Measurements from ENCODE around the gene ELOVL5. TPM values are rescaled to one million over a fixed set of nuclear protein-coding genes. Genes with fewer than 3 reads are reported as not detected.

ELOVL5 gene
- total RNA-seq, 1 donor from 2014 or later, result 52.8 TPM

DNA sequence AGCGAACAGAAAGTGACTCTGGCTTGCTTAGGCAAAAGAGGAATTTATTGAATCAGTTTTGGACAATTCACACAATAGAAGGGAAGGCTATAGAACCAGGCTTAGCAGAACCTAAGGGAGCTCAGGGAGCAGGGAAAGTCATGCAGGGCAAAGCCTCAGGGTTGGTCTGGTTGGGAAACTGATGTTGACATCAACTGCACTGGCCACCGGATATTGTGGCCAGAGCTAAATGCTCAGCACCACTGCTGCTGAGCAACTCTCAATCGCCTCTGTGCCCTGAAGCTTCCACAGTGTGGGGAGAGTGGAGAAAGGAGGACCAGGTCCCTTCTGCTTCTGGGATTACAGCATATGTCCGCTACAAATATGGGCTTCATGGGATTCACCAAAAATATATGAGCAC is 106.8 kb downstream of the ELOVL5 start:
- no peaks in the 10 kb centered on the region for H4K20me1 ChIP-seq (ENCODE audit: insufficient read depth, low read length)
- no peaks in the 10 kb centered on the region for H3K9me3 ChIP-seq (ENCODE audit: insufficient read depth, low read depth, low read length)
- no peak for DNase-seq (ENCODE audit: low read depth)
- no peaks in the 10 kb centered on the region for H3K4me1 Mint-ChIP-seq (ENCODE audit: low read depth, unreplicated experiment)
- no peak overlapping the region for H2AFZ ChIP-seq (ENCODE audit: low read depth, low read length)
- H3K27me3 Mint-ChIP-seq (ENCODE audit: low read depth, unreplicated experiment), result peaks cover 8% of the 10 kb centered on the region
- H3K4me3 Mint-ChIP-seq (ENCODE audit: unreplicated experiment), result no peak overlapping the region
- H3K4me3 ChIP-seq (ENCODE audit: insufficient read depth, low read depth, low read length), result no peak overlapping the region
- H3K79me2 ChIP-seq (ENCODE audit: insufficient read depth, low read length), result no peaks in the 10 kb centered on the region
- TF ChIP-seq EZH2 (IDR thresholded peaks at IDR 0.05; ENCODE audit: insufficient read depth, low read length), result no peak
- TF ChIP-seq, protein P1, sequence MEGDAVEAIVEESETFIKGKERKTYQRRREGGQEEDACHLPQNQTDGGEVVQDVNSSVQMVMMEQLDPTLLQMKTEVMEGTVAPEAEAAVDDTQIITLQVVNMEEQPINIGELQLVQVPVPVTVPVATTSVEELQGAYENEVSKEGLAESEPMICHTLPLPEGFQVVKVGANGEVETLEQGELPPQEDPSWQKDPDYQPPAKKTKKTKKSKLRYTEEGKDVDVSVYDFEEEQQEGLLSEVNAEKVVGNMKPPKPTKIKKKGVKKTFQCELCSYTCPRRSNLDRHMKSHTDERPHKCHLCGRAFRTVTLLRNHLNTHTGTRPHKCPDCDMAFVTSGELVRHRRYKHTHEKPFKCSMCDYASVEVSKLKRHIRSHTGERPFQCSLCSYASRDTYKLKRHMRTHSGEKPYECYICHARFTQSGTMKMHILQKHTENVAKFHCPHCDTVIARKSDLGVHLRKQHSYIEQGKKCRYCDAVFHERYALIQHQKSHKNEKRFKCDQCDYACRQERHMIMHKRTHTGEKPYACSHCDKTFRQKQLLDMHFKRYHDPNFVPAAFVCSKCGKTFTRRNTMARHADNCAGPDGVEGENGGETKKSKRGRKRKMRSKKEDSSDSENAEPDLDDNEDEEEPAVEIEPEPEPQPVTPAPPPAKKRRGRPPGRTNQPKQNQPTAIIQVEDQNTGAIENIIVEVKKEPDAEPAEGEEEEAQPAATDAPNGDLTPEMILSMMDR (IDR thresholded peaks at IDR 0.05; ENCODE audit: insufficient read depth, low read depth, low read length), result no peak
- no peaks in the 10 kb centered on the region for H3K36me3 Mint-ChIP-seq (ENCODE audit: low read depth, unreplicated experiment)
- H3K27ac ChIP-seq (ENCODE audit: low read depth, low read length), result no peak overlapping the region
- no peaks in the 10 kb centered on the region for H3K36me3 ChIP-seq (ENCODE audit: insufficient read depth, low read length)
- peaks cover 8% of the 10 kb centered on the region for H3K9me3 Mint-ChIP-seq (ENCODE audit: unreplicated experiment)
- no peak for FAIRE-seq
- H3K4me2 ChIP-seq (ENCODE audit: low read length), result no peak overlapping the region
- no peaks in the 10 kb centered on the region for H3K4me1 ChIP-seq (ENCODE audit: insufficient read depth, low read length)
- no peak overlapping the region for H3K27ac Mint-ChIP-seq (ENCODE audit: unreplicated experiment)
- H3K27me3 ChIP-seq (ENCODE audit: insufficient read depth, low read length), result no peaks in the 10 kb centered on the region
- H3K9ac ChIP-seq (ENCODE audit: low read length), result no peak overlapping the region

DNA sequence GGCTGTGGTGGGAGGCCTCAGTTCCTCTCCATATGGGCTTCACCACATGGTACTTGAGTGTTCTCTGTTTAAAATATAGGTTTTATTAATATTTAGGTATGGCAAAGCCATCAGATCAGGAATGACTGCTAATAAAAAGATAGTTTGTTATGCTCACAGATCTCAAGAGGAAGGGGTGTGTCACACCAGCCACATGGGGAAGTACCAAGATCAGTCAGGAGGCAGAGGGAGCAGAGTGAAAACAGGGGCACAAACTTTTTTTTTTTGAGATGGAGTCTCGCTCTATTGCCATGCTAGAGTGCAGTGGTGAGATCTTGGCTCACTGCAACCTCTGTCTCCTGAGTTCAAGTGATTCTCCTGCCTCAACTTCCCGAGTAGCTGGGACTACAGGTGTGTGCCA is 108.0 kb downstream of the ELOVL5 start:
- FAIRE-seq, result no peak
- no peak overlapping the region for H2AFZ ChIP-seq (ENCODE audit: low read depth, low read length)
- Mint-ChIP-seq H3K4me1 (ENCODE audit: low read depth, unreplicated experiment) (no peaks in the 10 kb centered on the region), H3K36me3 (ENCODE audit: low read depth, unreplicated experiment) (no peaks in the 10 kb centered on the region), H3K27me3 (ENCODE audit: low read depth, unreplicated experiment) (peaks cover 8% of the 10 kb centered on the region), H3K9me3 (ENCODE audit: unreplicated experiment) (peaks cover 8% of the 10 kb centered on the region), H3K4me3 (ENCODE audit: unreplicated experiment) (no peak overlapping the region), H3K27ac (ENCODE audit: unreplicated experiment) (no peak overlapping the region)
- H3K36me3 ChIP-seq (ENCODE audit: insufficient read depth, low read length), result no peaks in the 10 kb centered on the region
- H3K9me3 ChIP-seq (ENCODE audit: insufficient read depth, low read depth, low read length), result no peaks in the 10 kb centered on the region
- DNase-seq (ENCODE audit: low read depth), result no peak
- no peak overlapping the region for H3K4me3 ChIP-seq (ENCODE audit: insufficient read depth, low read depth, low read length)
- TF ChIP-seq EZH2 (IDR thresholded peaks at IDR 0.05; ENCODE audit: insufficient read depth, low read length), result no peak
- TF ChIP-seq, protein P1 (IDR thresholded peaks at IDR 0.05; ENCODE audit: insufficient read depth, low read depth, low read length), result no peak
- H3K27me3 ChIP-seq (ENCODE audit: insufficient read depth, low read length), result no peaks in the 10 kb centered on the region
- H3K4me1 ChIP-seq (ENCODE audit: insufficient read depth, low read length), result no peaks in the 10 kb centered on the region
- H3K79me2 ChIP-seq (ENCODE audit: insufficient read depth, low read length), result no peaks in the 10 kb centered on the region
- H3K9ac ChIP-seq (ENCODE audit: low read length), result no peak overlapping the region
- H4K20me1 ChIP-seq (ENCODE audit: insufficient read depth, low read length), result no peaks in the 10 kb centered on the region
- no peak overlapping the region for H3K4me2 ChIP-seq (ENCODE audit: low read length)
- no peak overlapping the region for H3K27ac ChIP-seq (ENCODE audit: low read depth, low read length)

DNA sequence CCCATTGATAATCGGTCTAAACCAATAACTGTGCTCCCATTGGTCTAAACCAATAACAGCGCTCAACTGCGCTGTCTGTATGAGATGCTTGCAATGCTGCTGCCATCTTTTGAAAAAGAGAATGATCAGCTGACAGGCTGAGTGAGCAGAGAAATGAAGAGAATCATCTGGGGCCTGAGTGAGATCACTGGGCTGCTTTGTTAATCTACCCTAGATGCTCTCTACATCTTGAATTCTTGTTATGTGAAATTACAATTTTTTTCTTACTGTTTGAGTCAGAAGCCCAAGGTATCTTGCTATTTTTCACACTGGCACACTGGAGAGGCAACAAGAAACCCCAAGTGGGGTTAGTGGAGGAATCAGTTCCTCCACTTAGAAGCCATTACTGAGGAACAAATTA is 108.6 kb downstream of the ELOVL5 start:
- FAIRE-seq, result no peak
- no peaks in the 10 kb centered on the region for H3K79me2 ChIP-seq (ENCODE audit: insufficient read depth, low read length)
- H3K9me3 Mint-ChIP-seq (ENCODE audit: unreplicated experiment), result peaks cover 8% of the 10 kb centered on the region
- no peaks in the 10 kb centered on the region for H4K20me1 ChIP-seq (ENCODE audit: insufficient read depth, low read length)
- no peak overlapping the region for H3K27ac ChIP-seq (ENCODE audit: low read depth, low read length)
- H3K4me3 ChIP-seq (ENCODE audit: insufficient read depth, low read depth, low read length), result no peak overlapping the region
- H3K9me3 ChIP-seq (ENCODE audit: insufficient read depth, low read depth, low read length), result no peaks in the 10 kb centered on the region
- H3K9ac ChIP-seq (ENCODE audit: low read length), result no peak overlapping the region
- H3K36me3 ChIP-seq (ENCODE audit: insufficient read depth, low read length), result no peaks in the 10 kb centered on the region
- H3K27me3 Mint-ChIP-seq (ENCODE audit: low read depth, unreplicated experiment), result peaks cover 8% of the 10 kb centered on the region
- H3K27me3 ChIP-seq (ENCODE audit: insufficient read depth, low read length), result no peaks in the 10 kb centered on the region
- H3K4me2 ChIP-seq (ENCODE audit: low read length), result no peak overlapping the region
- no peaks in the 10 kb centered on the region for H3K4me1 ChIP-seq (ENCODE audit: insufficient read depth, low read length)
- no peak overlapping the region for H3K4me3 Mint-ChIP-seq (ENCODE audit: unreplicated experiment)
- no peak for TF ChIP-seq EZH2 (IDR thresholded peaks at IDR 0.05; ENCODE audit: insufficient read depth, low read length)
- TF ChIP-seq, protein P1 (IDR thresholded peaks at IDR 0.05; ENCODE audit: insufficient read depth, low read depth, low read length), result no peak
- no peak for DNase-seq (ENCODE audit: low read depth)
- H2AFZ ChIP-seq (ENCODE audit: low read depth, low read length), result no peak overlapping the region
- H3K27ac Mint-ChIP-seq (ENCODE audit: unreplicated experiment), result no peak overlapping the region
- no peaks in the 10 kb centered on the region for H3K36me3 Mint-ChIP-seq (ENCODE audit: low read depth, unreplicated experiment)
- no peaks in the 10 kb centered on the region for H3K4me1 Mint-ChIP-seq (ENCODE audit: low read depth, unreplicated experiment)

Measured in astrocyte (in vitro differentiated cells and primary cell).